GM12878 (cell line): Measurements from ENCODE around the gene PPP1R13B. TPM values are rescaled to one million over a fixed set of nuclear protein-coding genes. Genes with fewer than 3 reads are reported as not detected.

Experiments
- ATAC-seq: fragments of 200-7000 bp; cut with Tn5 transposase; 3 replicates; pipeline ENCODE4 v1.9.1; 2020; ENCODE audit warnings: mild to moderate bottlenecking, moderate library complexity
- BruUV-seq: library from RNA; stranded (reverse); fragments of 400-500 nt; replicated peaks from 2 replicates; lab custom pipeline; 2021; lab: Mats Ljungman, UMichigan
- CTCF ChIA-PET: fragments of 300-600 bp; sonication (Branson Sonifier 250); formaldehyde crosslinking; extraction: SDS; loops from one replicate; lab custom pipeline; 2021; ENCODE audit warnings: inconsistent platforms; lab: Yijun Ruan, JAX
- POLR2A ChIA-PET: fragments of 350-600 bp; formaldehyde crosslinking; extraction: SDS; loops from one replicate; lab custom pipeline; 2021; ENCODE audit warnings: inconsistent platforms; lab: Charles Lee
- RAD21 ChIA-PET: fragments of 300-600 bp; sonication (Branson Sonifier 250); formaldehyde crosslinking; loops from one replicate; lab custom pipeline; 2023; ENCODE audit warnings: antibody characterized with exemption; ENCODE audit not compliant: unreplicated experiment; lab: Charles Lee
- SMC1A ChIA-PET: fragments of 300-600 bp; sonication (Branson Sonifier 250); formaldehyde crosslinking; loops from one replicate; lab custom pipeline; 2023; ENCODE audit not compliant: unreplicated experiment, uncharacterized antibody; lab: Charles Lee
- DNase-seq: peaks from one replicate; pipeline ENCODE4 v3.0.0-alpha.2; 2011; ENCODE audit warnings: low read depth, low spot score
- FAIRE-seq: peaks from 3 replicates; lab custom pipeline; 2011; peaks lifted over from hg19 to GRCh38; lab: Jason Lieb, UNC
- H2AFZ ChIP-seq: 2 replicates; pipeline ENCODE4 v1.6.0; 2011; ENCODE audit warnings: low read depth, low read length, control low read depth; ENCODE audit not compliant: control insufficient read depth
- H3K27ac ChIP-seq: 2 replicates; pipeline ENCODE4 v1.5.1; 2011; ENCODE audit warnings: control low read depth; ENCODE audit not compliant: control insufficient read depth, insufficient read depth
- H3K27me3 ChIP-seq, 2 experiments: replicated peaks in 1 of 2; 2 replicates each; pipeline versions ENCODE4 v1.6.0 to v1.6.1; 2011; ENCODE audit warnings: low read length in 1 of 2; ENCODE audit not compliant: control insufficient read depth in 2 of 2, insufficient read depth in 2 of 2
- H3K36me3 ChIP-seq, 2 experiments: 2 replicates each; pipeline ENCODE4 v1.5.1; 2011; ENCODE audit warnings: low read length in 1 of 2; ENCODE audit not compliant: control insufficient read depth in 2 of 2, insufficient read depth in 2 of 2
- H3K4me1 ChIP-seq: 2 replicates; pipeline ENCODE4 v1.6.1; 2011; ENCODE audit warnings: mild to moderate bottlenecking, low read length, moderate library complexity, mixed read lengths; ENCODE audit not compliant: control insufficient read depth, insufficient read depth
- H3K4me2 ChIP-seq: 2 replicates; pipeline ENCODE4 v1.6.0; 2011; ENCODE audit warnings: control low read depth; ENCODE audit not compliant: control insufficient read depth, insufficient read depth
- H3K4me3 ChIP-seq: fragments of 200-600 bp; sonication (generic); 2 replicates; pipeline ENCODE4 v1.5.1; 2016
- H3K79me2 ChIP-seq: 2 replicates; pipeline ENCODE4 v1.6.0; 2011; ENCODE audit warnings: low read length; ENCODE audit not compliant: control insufficient read depth, insufficient read depth
- H3K9ac ChIP-seq: 2 replicates; pipeline ENCODE4 v1.8.0; 2011; ENCODE audit warnings: low read length, control low read depth, mixed read lengths; ENCODE audit not compliant: control insufficient read depth, insufficient read depth
- H3K9me3 ChIP-seq: replicated peaks from 3 replicates; pipeline ENCODE4 v1.5.1; 2011; ENCODE audit warnings: mild to moderate bottlenecking, low read length; ENCODE audit not compliant: control insufficient read depth, insufficient read depth
- H4K20me1 ChIP-seq: 2 replicates; pipeline ENCODE4 v1.6.0; 2011; ENCODE audit not compliant: control insufficient read depth, insufficient read depth
- CBX5 ChIP-seq: sonication (generic); IDR thresholded peaks from 2 replicates; pipeline ENCODE4 v1.6.1; 2016; ENCODE audit warnings: low read depth, moderate library complexity, mild to moderate bottlenecking, inconsistent platforms
- MEF2A ChIP-seq: IDR thresholded peaks from 2 replicates; pipeline ENCODE4 v1.6.1; 2011; ENCODE audit warnings: low read depth, mild to moderate bottlenecking, low read length, moderate library complexity; ENCODE audit not compliant: insufficient read depth
- NRF1 ChIP-seq: conservative IDR thresholded peaks from 2 replicates; pipeline ENCODE4 v1.6.1; 2011; ENCODE audit warnings: mild to moderate bottlenecking, low read depth, low read length, improper control_type of control experiment
- RAD51 ChIP-seq: fragments of 450-650 bp; IDR thresholded peaks from 2 replicates; pipeline ENCODE4 v1.6.1; 2016; ENCODE audit warnings: moderate library complexity, mild to moderate bottlenecking, inconsistent platforms
- SIN3A ChIP-seq: IDR thresholded peaks from 2 replicates; pipeline ENCODE4 v1.6.1; 2012; ENCODE audit warnings: low read depth, low read length, improper control_type of control experiment
- SREBF1 ChIP-seq: IDR thresholded peaks from 2 replicates; pipeline ENCODE4 v1.6.1; 2012; ENCODE audit warnings: mild to moderate bottlenecking, low read length
- WGBS: methylation state at CpG from one replicate; pipeline ENCODE4 v1.1.6; 2016; ENCODE audit warnings: low lambda C conversion rate; ENCODE audit not compliant: insufficient replicate concordance, insufficient coverage; ENCODE audit errors: missing lambda C conversion rate; 5-methylcytosine and 5-hydroxymethylcytosine counted together
- in situ Hi-C: fragments of 300-500 bp; cut with MboI; formaldehyde crosslinking; loops from 9 replicates; pipeline ENCODE4 v1.14.3; 2018; ENCODE audit warnings: mixed read lengths
- intact Hi-C: fragments of 100-400 bp; cut with micrococcal nuclease; formaldehyde crosslinking; loops from one replicate; pipeline ENCODE4 v1.14.2; 2022; ENCODE audit not compliant: unreplicated experiment
- polyA plus RNA-seq, 11 experiments: library from polyadenylated mRNA; depleted of rRNA in 4 of 11; unstranded in 6 of 11; stranded (reverse) in 5 of 11; fragments of >200 nt; fragmentation: Nextera tagmentation in 4 of 11; fragmentation: Illumina TruSeq in 1 of 11; extraction: Ambion mirVana in 4 of 11; extraction: Trizol in 1 of 11; gene quantifications; 1 replicate in 1 of 11; 2 replicates in 10 of 11; pipeline versions ENCODE4 v1.2.1 to v1.2.3, GENCODE V29; 2011 to 2016; ENCODE audit warnings: inconsistent platforms in 2 of 11, missing spikeins in 2 of 11, low read depth in 1 of 11
- total RNA-seq, 4 experiments: library from RNA; depleted of rRNA in 3 of 4; stranded (reverse); fragments of >200 nt in 3 of 4; fragmentation: Illumina TruSeq in 1 of 4; extraction: Trizol in 1 of 4; gene quantifications; 2 replicates each; pipeline versions ENCODE4 v1.2.1 to v1.2.3, GENCODE V29; 2013 to 2021
- TF ChIP-seq, protein P1 (sequence below): fragments of 150-350 bp; IDR thresholded peaks from 2 replicates; pipeline ENCODE4 v1.6.1; 2014; ENCODE audit warnings: mild to moderate bottlenecking, low read depth, low read length
- TF ChIP-seq, protein P2 (sequence below): IDR thresholded peaks from 2 replicates; pipeline ENCODE4 v1.6.1; 2011; ENCODE audit warnings: low read depth, low read length, improper control_type of control experiment, borderline replicate concordance

PPP1R13B gene
- total and polyA plus RNA-seq, 10 of the 15 experiments (the other 5 are each of a cell fraction or from before 2014, with no cell fraction given) = 0.16 to 8.1 (median 3.2) TPM

DNA sequence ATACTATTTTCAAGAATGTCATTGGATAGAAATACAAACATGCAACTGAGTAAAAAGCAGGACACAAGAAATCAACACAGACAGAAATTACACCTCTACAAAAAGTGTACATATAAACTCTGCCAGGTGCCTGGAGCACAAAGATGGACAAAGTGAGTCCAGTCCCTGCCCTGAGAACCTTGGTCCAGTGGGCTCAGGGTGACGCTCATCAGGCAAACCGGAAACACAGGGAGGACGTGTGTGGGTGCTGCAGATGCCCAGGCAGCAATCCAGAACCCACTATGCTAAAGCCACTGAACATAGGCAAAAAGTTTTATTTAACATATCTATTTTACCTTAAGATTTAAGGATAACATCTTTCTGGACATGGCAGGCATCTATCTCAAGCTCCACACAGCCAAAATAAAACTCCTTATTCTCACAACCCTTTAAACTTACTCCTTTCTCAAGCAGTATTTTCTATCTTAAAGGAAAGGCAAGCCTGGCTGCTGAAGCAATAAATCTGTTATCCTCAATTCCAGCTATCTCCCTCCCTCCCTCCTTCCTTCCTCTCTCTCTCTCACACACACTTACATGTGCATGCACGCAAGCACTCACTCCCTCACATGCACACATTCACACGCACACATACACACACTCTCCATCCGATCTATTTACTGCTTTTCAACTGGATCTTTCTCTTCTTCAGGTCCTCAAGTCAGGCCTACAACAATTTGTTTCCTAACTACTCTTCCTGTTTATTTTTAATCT lies 10.2 kb downstream of the PPP1R13B start:
- ATAC-seq = no peak
- ChIA-PET SMC1A (interaction anchor here (1.2 kb wide), 1 partner anchor 16 kb away, joined by 3 read pairs; no protein-coding TSS in a partner anchor), POLR2A (no interaction called here), RAD21 (no interaction called here), CTCF (no interaction called here)
- Histone ChIP-seq H3K79me2 (no peaks in the 10 kb centered on the region), H3K4me1 (no peaks in the 10 kb centered on the region), H3K27ac (no peak overlapping the region), H3K9ac (no peak overlapping the region), H3K27me3 (no peaks in the 10 kb centered on the region), H2AFZ (no peak overlapping the region), H3K4me3 (no peak overlapping the region), H3K4me2 (no peak overlapping the region), H3K36me3 (no peaks in the 10 kb centered on the region), H4K20me1 (no peaks in the 10 kb centered on the region), H3K9me3 (no peaks in the 10 kb centered on the region)
- intact Hi-C loops (no loop called here), in situ Hi-C loops (no loop called here)
- no peak for FAIRE-seq
- WGBS = 95% methylated on average over 6 of the region's 6 CpGs
- no peak for DNase-seq
- TF ChIP-seq MEF2A = no peak
- TF ChIP-seq CBX5 = no peak
- TF ChIP-seq, protein P1, sequence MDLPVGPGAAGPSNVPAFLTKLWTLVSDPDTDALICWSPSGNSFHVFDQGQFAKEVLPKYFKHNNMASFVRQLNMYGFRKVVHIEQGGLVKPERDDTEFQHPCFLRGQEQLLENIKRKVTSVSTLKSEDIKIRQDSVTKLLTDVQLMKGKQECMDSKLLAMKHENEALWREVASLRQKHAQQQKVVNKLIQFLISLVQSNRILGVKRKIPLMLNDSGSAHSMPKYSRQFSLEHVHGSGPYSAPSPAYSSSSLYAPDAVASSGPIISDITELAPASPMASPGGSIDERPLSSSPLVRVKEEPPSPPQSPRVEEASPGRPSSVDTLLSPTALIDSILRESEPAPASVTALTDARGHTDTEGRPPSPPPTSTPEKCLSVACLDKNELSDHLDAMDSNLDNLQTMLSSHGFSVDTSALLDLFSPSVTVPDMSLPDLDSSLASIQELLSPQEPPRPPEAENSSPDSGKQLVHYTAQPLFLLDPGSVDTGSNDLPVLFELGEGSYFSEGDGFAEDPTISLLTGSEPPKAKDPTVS = no peak
- no peak for TF ChIP-seq SIN3A
- TF ChIP-seq, protein P2, sequence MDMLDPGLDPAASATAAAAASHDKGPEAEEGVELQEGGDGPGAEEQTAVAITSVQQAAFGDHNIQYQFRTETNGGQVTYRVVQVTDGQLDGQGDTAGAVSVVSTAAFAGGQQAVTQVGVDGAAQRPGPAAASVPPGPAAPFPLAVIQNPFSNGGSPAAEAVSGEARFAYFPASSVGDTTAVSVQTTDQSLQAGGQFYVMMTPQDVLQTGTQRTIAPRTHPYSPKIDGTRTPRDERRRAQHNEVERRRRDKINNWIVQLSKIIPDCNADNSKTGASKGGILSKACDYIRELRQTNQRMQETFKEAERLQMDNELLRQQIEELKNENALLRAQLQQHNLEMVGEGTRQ = no peak
- TF ChIP-seq RAD51 = no peak
- TF ChIP-seq SREBF1 = no peak
- TF ChIP-seq NRF1 = no peak
- no TSS peak for BruUV-seq
